ENCODE results near the gene GIGYF2.

DNA sequence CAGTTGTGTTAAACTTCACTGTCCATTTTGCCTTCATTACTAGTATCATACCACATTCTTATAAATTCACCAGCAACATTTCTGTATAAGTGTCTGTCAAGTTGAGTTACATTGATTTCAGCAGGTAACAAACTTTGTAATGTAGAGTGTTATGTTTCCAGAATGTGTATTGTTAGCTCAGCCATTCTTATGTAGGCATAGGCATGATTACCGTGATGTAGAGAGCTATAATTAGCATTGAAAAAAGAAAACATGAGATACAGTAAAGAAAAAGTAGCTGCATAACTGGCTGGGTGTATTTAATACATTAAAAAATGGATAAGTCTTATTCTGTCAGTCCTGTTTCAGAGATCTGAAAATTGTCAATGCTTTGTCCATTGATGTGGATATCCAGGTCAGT is 70.7 kb downstream of the GIGYF2 start:
- TF ChIP-seq ZNF792 (CRISPR knock-in tag; IDR thresholded peaks at IDR 0.05) (no peak), SAFB2 (CRISPR knock-in tag; IDR thresholded peaks at IDR 0.05; ENCODE audit: borderline replicate concordance, low read depth) (no peak), NFE2L1 (CRISPR knock-in tag; IDR thresholded peaks at IDR 0.05; ENCODE audit: borderline replicate concordance) (no peak), ZIK1 (CRISPR knock-in tag; IDR thresholded peaks at IDR 0.05; ENCODE audit: borderline replicate concordance, low read depth) (no peak), MYNN (CRISPR knock-in tag; IDR thresholded peaks at IDR 0.05; ENCODE audit: low read depth) (no peak)
- TF ChIP-seq, protein P1, sequence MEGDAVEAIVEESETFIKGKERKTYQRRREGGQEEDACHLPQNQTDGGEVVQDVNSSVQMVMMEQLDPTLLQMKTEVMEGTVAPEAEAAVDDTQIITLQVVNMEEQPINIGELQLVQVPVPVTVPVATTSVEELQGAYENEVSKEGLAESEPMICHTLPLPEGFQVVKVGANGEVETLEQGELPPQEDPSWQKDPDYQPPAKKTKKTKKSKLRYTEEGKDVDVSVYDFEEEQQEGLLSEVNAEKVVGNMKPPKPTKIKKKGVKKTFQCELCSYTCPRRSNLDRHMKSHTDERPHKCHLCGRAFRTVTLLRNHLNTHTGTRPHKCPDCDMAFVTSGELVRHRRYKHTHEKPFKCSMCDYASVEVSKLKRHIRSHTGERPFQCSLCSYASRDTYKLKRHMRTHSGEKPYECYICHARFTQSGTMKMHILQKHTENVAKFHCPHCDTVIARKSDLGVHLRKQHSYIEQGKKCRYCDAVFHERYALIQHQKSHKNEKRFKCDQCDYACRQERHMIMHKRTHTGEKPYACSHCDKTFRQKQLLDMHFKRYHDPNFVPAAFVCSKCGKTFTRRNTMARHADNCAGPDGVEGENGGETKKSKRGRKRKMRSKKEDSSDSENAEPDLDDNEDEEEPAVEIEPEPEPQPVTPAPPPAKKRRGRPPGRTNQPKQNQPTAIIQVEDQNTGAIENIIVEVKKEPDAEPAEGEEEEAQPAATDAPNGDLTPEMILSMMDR (CRISPR knock-in tag; IDR thresholded peaks at IDR 0.05), result no peak
